Heart right ventricle (tissue), 16 donors: ENCODE data around the gene AURKAIP1. TPM values are rescaled to one million over a fixed set of nuclear protein-coding genes. Genes with fewer than 3 reads are reported as not detected.

Experiments used
- ATAC-seq, 8 donors: fragments of 200-7000 bp; cut with Tn5 transposase; one replicate each; pipeline ENCODE4 v1.9.1; 2020; ENCODE audit warnings: mild to moderate bottlenecking in 8 of 8, moderate library complexity in 8 of 8, moderate number of reproducible peaks in 1 of 8
- DNase-seq, 2 donors: peaks; one replicate each; pipeline ENCODE4 v3.0.0-alpha.2; 2020
- H3K27ac ChIP-seq, 10 donors: fragments of 200-600 bp; sonication (generic) in 2 of 10; one replicate each; pipeline versions ENCODE4 v1.5.0 to v1.8.0; 2020 to 2022; ENCODE audit warnings: mild to moderate bottlenecking in 3 of 10
- H3K27me3 ChIP-seq, 7 donors: fragments of 200-600 bp; one replicate each; pipeline ENCODE4 v1.8.0; 2021 to 2022; ENCODE audit warnings: mild to moderate bottlenecking in 2 of 7
- H3K36me3 ChIP-seq, 9 donors: fragments of 200-600 bp; sonication (generic) in 1 of 9; one replicate each; pipeline versions ENCODE4 v1.5.0 to v1.8.0; 2020 to 2022; ENCODE audit warnings: mild to moderate bottlenecking in 2 of 9
- H3K4me1 ChIP-seq, 9 donors: fragments of 200-600 bp; sonication (generic) in 1 of 9; one replicate each; pipeline versions ENCODE4 v1.5.0 to v1.8.0; 2020 to 2022; ENCODE audit warnings: mild to moderate bottlenecking in 4 of 9
- H3K4me3 ChIP-seq, 10 donors: fragments of 200-600 bp; sonication (generic) in 2 of 10; one replicate each; pipeline versions ENCODE4 v1.5.0 to v1.8.0; 2020 to 2022; ENCODE audit warnings: mild to moderate bottlenecking in 7 of 10, moderate library complexity in 2 of 10
- H3K9me3 ChIP-seq, 11 donors: fragments of 200-600 bp in 10 of 11; sonication (generic) in 2 of 11; one replicate each; pipeline versions ENCODE4 v1.5.0 to v1.8.0; 2013 to 2022; ENCODE audit warnings: mild to moderate bottlenecking in 2 of 11, control low read depth in 1 of 11, moderate library complexity in 1 of 11
- WGBS, 2 donors: extraction: QIAGEN DNeasy Blood & Tissue Kit; methylation state at CpG; one replicate each; pipeline ENCODE4 v1.1.7; 2013; ENCODE audit warnings: inconsistent platforms in 1 of 2; 5-methylcytosine and 5-hydroxymethylcytosine counted together
- intact Hi-C, 10 donors: fragments of 100-400 bp; cut with DNase I; formaldehyde crosslinking; loops; one replicate each; pipeline versions ENCODE4 v1.11.1 to v1.14.2; 2022
- polyA plus RNA-seq, 2 donors: library from polyadenylated mRNA; stranded (reverse); fragments of 200-250 nt; gene quantifications; one replicate each; pipeline ENCODE4 v1.2.3, GENCODE V29; 2013
- total RNA-seq, 10 donors: library from RNA; stranded (reverse); fragmentation: NEBNext Ultra II Directional in 3 of 10; extraction: Animal tissue kit (Norgen Biotek cat#: 25700) in 3 of 10; gene quantifications; one replicate each; pipeline versions ENCODE4 v1.2.1 to v1.2.4, GENCODE V29; 2021 to 2023
- TF ChIP-seq, protein P1 (sequence below), 9 donors: fragments of 200-600 bp; sonication (generic) in 2 of 9; IDR thresholded peaks; one replicate each; pipeline versions ENCODE4 v1.5.0 to v1.8.0; 2021 to 2022; ENCODE audit warnings: antibody characterized with exemption in 9 of 9, mild to moderate bottlenecking in 5 of 9, moderate library complexity in 1 of 9
- donor health status: Arrhythmogenic right ventricular cardiomyopathy.
- donor health status: ischemic (EF 13 %, LVEDD 7.1; RV severe dilation, severe dysfunction).
- donor health status: healthy with polysubstance abuse.
- donor health status: DM: no; HTN: yes; CAD: no.
- donor health status: DM: no; HTN: no; CAD: no.
- donor health status: ischemic (EF 25% LVEDD 6.9; RV normal size, moderate dysfunction).
- donor health status: ischemic (EF 25% LVEDD 5.7; RV mildly dilated, moderate dysfunction).
- donor health status: healthy.
- donor health status: DM: yes; HTN: yes; CAD: no.
- donor health status: Ischemic cardiomyopathy.
- donor health status: ischemic (EF 35%, LVEDD 5.7; RV mildly dilated, moderate dysfunction).
- donor health status: nonischemic (EF 11% LVEDD 7.7; RV severe dilation, severe dysfunction).
- donor health status: DM: yes; HTN: yes; CAD: no.
- donor health status: PGD.
- donor health status: ischemic (EF 29% LVEDD 5.4; RV normal size, mild dysfunction).
- donor health status: nonischemic (EF 23%, LVEDD 6.1; RV moderate dilation, normal function).

Gene AURKAIP1
- total and polyA plus RNA-seq, 12 donors = 176 to 528 (median 196) TPM

DNA sequence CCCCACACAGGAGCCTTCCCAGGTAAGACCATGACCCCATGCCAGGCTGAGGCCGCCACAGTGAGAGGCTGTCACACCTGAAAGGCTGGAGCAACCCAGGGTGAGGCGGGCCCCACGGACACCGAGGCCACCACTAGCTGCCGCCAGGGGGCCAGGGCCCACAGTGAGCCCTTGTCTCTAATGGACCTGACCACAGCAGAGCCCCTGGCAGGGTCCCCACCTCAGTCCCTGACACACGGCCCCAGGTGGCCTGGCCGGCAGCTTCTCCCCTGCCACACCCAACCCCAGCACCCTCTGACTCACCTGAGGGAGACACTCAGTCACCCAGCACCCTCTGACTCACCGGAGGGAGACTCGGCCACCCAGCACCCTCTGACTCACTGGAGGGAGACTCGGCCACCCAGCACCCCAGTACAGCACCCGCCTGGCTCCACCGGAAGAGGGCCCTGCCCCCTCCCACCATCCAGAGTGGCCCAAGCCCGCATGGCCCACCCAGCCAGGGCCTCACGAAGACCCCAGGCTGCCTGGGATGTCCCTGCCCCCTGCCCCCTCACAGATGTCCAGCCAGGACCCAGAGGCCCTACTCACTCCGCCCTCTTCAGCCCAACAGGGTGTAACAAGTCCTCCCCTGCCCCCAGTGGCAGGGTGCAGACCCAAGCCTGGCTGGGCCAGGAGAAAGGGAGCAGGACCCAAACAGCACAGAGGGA is 30.2 kb downstream of the AURKAIP1 start:
- DNase-seq (no peak), ATAC-seq (peak in 1 of 8 donors; percentile 0)
- Histone ChIP-seq H3K4me1 (peaks cover 27 to 54% (median 47%) of the 10 kb centered on the region in 9 donors), H3K36me3 (peaks cover 0 to 19% (median 5%) of the 10 kb centered on the region in 9 donors), H3K27ac (peak overlapping the region in 3 of 10 donors; percentile 7 to 50 (median 36)), H3K27me3 (no peaks in the 10 kb centered on the region), H3K4me3 (no peak overlapping the region), H3K9me3 (no peaks in the 10 kb centered on the region)
- whole genome bisulfite sequencing, 2 donors = 73 to 82% methylated on average over 15 of the region's 15 CpGs
- TF ChIP-seq, protein P1, sequence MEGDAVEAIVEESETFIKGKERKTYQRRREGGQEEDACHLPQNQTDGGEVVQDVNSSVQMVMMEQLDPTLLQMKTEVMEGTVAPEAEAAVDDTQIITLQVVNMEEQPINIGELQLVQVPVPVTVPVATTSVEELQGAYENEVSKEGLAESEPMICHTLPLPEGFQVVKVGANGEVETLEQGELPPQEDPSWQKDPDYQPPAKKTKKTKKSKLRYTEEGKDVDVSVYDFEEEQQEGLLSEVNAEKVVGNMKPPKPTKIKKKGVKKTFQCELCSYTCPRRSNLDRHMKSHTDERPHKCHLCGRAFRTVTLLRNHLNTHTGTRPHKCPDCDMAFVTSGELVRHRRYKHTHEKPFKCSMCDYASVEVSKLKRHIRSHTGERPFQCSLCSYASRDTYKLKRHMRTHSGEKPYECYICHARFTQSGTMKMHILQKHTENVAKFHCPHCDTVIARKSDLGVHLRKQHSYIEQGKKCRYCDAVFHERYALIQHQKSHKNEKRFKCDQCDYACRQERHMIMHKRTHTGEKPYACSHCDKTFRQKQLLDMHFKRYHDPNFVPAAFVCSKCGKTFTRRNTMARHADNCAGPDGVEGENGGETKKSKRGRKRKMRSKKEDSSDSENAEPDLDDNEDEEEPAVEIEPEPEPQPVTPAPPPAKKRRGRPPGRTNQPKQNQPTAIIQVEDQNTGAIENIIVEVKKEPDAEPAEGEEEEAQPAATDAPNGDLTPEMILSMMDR (IDR thresholded peaks at IDR 0.05) = peak in 7 of 9 donors; percentile 9 to 32 (median 17)
- intact Hi-C loops = loop anchor here in 2 of 10 donors (5.0 kb wide), 1 partner anchor 38 kb away; the partner anchor contains the start of genes ACAP3 (in 2 of the 2) and PUSL1 (in 2 of the 2)

DNA sequence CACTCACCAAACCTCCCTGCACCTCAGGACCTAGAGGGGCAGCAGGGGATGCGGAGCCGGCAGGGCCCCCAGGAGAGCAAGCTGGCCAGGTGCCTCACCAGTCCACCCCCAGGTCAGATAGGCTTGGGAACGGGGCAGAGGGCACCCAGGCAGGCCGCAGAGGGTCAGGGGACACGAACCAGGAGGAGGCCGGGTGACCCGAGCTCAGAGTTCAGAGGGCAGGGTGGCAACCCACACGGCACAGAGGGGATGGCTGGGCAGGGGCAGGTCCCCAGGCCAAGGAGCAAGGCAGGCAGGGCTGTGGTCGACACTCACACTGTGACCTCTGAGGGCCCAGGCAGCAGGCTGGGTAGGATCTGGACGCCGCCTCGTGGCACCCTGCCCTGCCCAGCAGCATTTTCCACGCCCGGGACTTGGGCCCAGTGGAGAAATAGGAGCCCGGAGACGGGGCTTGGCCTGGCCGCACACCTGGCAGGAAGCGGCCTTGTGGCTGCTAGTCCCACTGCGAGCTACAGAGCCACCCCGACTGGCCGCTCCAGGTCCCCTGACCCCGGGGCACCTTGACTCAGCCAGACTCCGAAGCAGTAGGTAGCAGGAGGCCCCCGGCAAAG is 31.1 kb downstream of the AURKAIP1 start:
- DNase-seq = no peak
- WGBS, 2 donors = 85 to 87% methylated on average over 24 of the region's 24 CpGs
- intact Hi-C loops = no loop called here
- Histone ChIP-seq H3K4me1 (peaks cover 27 to 54% (median 47%) of the 10 kb centered on the region in 9 donors), H3K36me3 (peaks cover 0 to 27% (median 7%) of the 10 kb centered on the region in 9 donors), H3K27me3 (no peaks in the 10 kb centered on the region), H3K4me3 (no peak overlapping the region), H3K9me3 (no peaks in the 10 kb centered on the region), H3K27ac (peak overlapping the region in 3 of 10 donors; percentile 16 to 50 (median 36))
- peak in 2 of 8 donors; percentile 4 for ATAC-seq
- TF ChIP-seq, protein P1 (IDR thresholded peaks at IDR 0.05) = no peak

DNA sequence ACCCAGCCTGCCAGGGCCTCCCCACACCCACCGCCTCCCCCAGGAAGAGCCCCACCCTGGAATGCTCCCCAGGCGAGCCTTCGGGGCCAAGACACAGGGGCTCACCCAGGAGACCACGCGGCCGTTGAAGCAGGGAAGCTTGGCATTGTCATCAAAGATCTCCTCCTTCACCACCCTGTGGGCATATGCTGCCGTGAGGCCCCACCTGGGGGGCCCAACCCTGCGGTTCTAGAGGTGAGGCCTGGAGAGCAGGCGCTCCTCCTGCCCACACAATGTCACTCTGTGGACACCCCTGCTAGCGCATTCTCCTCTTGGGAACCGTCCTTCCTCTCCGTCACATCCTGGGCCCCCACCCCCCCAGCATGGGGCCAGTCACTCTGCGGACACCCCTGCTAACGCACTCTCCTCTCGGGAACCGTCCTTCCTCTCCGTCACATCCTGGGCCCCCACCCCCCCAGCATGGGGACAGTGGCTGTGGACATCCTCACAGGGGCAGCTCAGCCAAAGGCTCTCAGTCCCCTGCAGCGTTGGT is 32.4 kb downstream of the AURKAIP1 start:
- intact Hi-C loops = no loop called here
- Histone ChIP-seq H3K4me1 (peaks cover 23 to 45% (median 40%) of the 10 kb centered on the region in 9 donors), H3K27ac (no peak overlapping the region), H3K36me3 (peaks cover 0 to 40% (median 9%) of the 10 kb centered on the region in 9 donors), H3K4me3 (no peak overlapping the region), H3K27me3 (no peaks in the 10 kb centered on the region), H3K9me3 (no peaks in the 10 kb centered on the region)
- DNase-seq = no peak
- WGBS, 2 donors = 76 to 85% methylated on average over 18 of the region's 18 CpGs
- ATAC-seq = no peak
- TF ChIP-seq, protein P1 (IDR thresholded peaks at IDR 0.05) = no peak

DNA sequence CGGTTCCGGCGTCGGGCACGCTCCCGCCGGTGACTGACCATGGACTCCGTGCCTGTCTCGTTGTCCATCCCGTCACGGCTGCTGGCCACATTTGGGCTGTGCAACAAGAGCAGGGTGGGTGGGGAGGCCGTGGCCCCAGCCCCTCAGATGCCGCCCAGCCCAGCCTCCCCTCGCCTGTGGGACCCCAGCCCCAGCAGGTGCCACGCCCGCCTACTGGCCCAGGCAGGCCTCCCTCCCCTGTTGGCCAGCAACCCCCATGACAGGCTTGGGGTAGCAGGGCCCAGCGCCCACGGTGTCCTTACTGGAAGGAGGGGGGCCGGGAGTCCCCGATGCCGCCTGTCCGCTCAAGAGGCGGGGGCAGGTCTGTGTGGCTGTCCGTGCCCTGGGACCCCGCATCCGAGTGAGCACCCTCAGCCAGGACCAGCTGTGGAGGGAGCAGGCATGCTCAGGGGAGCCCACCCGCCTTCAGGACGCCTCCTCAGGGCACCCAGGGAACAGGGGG is 32.9 kb downstream of the AURKAIP1 start:
- ATAC-seq (no peak), DNase-seq (no peak)
- intact Hi-C loops = no loop called here
- H3K27ac ChIP-seq = no peak overlapping the region
- H3K4me3 ChIP-seq = no peak overlapping the region
- H3K4me1 ChIP-seq = peaks cover 17 to 40% (median 35%) of the 10 kb centered on the region in 9 donors
- H3K36me3 ChIP-seq = peaks cover 0 to 46% (median 9%) of the 10 kb centered on the region in 9 donors
- 94 to 97% methylated on average over 21 to 28 of the region's 28 CpGs for WGBS, 2 donors
- TF ChIP-seq, protein P1 (IDR thresholded peaks at IDR 0.05) = no peak
- H3K27me3 ChIP-seq = no peaks in the 10 kb centered on the region
- H3K9me3 ChIP-seq = no peaks in the 10 kb centered on the region
